ENCODE data around the gene RAB4A.
"Not testable (repeated sequence)": the region's sequence is repeated elsewhere in the genome, so short reads cannot be mapped to it uniquely, and the experiment has no call there.

The RAB4A gene

GRCh38 chr1:229286099-229286766 is 15.3 kb downstream of the RAB4A start:
- Histone ChIP-seq H3K4me3 (no peak overlapping the region), H3K27ac (no peak overlapping the region)
- no peak for TF ChIP-seq CTCF (IDR thresholded peaks at IDR 0.05)
- DNase-seq (ENCODE audit: low spot score), result no peak

GRCh38 chr1:229287267-229287666 is 16.4 kb downstream of the RAB4A start:
- Histone ChIP-seq H3K27ac (no peak overlapping the region), H3K4me3 (no peak overlapping the region)
- no peak for TF ChIP-seq CTCF (IDR thresholded peaks at IDR 0.05)
- DNase-seq (ENCODE audit: low spot score), result no peak

- Histone ChIP-seq H3K27ac (no peak overlapping the region), H3K4me3 (no peak overlapping the region)
- DNase-seq (ENCODE audit: low spot score), result no peak
- TF ChIP-seq CTCF (IDR thresholded peaks at IDR 0.05), result no peak
Measured at GRCh38 chr1:229288516-229288915, 17.6 kb downstream of the RAB4A start.

- not testable (repeated sequence) for H3K4me3 ChIP-seq; H3K27ac ChIP-seq; DNase-seq (ENCODE audit: low spot score)
Measured at GRCh38 chr1:229291686-229292085, 20.8 kb downstream of the RAB4A start.

GRCh38 chr1:229293528-229294204 is 22.8 kb downstream of the RAB4A start:
- Histone ChIP-seq H3K27ac (no peak overlapping the region), H3K4me3 (no peak overlapping the region)
- no peak for TF ChIP-seq CTCF (IDR thresholded peaks at IDR 0.05)
- no peak for DNase-seq (ENCODE audit: low spot score)

- TF ChIP-seq CTCF (IDR thresholded peaks at IDR 0.05), result no peak
- no peak for DNase-seq (ENCODE audit: low spot score)
- Histone ChIP-seq H3K4me3 (no peak overlapping the region), H3K27ac (no peak overlapping the region)
Measured at GRCh38 chr1:229295745-229296144, 24.8 kb downstream of the RAB4A start.

GRCh38 chr1:229296541-229296941 is 25.6 kb downstream of the RAB4A start:
- no peak for TF ChIP-seq CTCF (IDR thresholded peaks at IDR 0.05)
- DNase-seq (ENCODE audit: low spot score), result no peak
- Histone ChIP-seq H3K27ac (no peak overlapping the region), H3K4me3 (no peak overlapping the region)

All from coronary artery (tissue), 2 donors.